ENCODE results near the gene EMC8. TPM values are rescaled to one million over a fixed set of nuclear protein-coding genes. Genes with fewer than 3 reads are reported as not detected.

The EMC8 gene
- total RNA-seq, 1 experiment from 2014 or later: 73.0 TPM

DNA sequence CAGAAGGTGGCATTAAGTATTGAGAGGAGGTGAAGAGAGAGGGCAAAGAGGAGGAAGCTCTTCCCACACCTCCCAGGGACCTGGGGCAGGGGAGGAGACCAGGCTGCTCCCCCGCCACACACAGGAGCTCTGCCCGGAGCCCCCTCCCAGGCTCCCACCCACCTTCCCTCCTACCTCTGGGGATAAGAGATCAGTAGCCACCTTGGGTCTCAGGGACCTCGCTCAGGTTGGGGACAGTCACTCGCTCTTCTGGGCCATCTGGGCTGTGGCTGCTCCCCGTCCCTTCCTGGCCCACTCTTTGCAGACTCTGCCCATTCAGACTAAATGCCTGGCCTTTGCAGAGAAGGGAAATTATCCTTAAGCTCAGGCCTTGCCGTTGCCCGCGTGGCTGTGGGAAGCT, 33.6 kb downstream of the EMC8 start:
- ChIA-PET POLR2A (no interaction called here), CTCF (no interaction called here), RAD21 (ENCODE audit: low non-redundant PET in 1 of 2, low total read pairs in 2 of 2, uncharacterized antibody in 2 of 2, unreplicated experiment in 2 of 2) (no interaction called here)
- H3K27me3 ChIP-seq (ENCODE audit: insufficient read depth, low read length): peaks cover 3% of the 10 kb centered on the region; the same call in 1 of the 2 replicates
- H3K4me1 ChIP-seq (ENCODE audit: control insufficient read depth in 1 of 2, insufficient read depth in 2 of 2, low read length in 2 of 2): peaks cover 15 to 20% of the 10 kb centered on the region in 2 experiments
- DNase-seq (ENCODE audit: low read depth, low spot score): no peak
- no peak for ATAC-seq
- H3K4me3 ChIP-seq (replicated peaks in 1 of 2; ENCODE audit: low read depth in 1 of 2, low read length in 2 of 2): no peak overlapping the region
- H3K4me2 ChIP-seq (ENCODE audit: low read length): no peak overlapping the region
- H3K9ac ChIP-seq (ENCODE audit: low read length): no peak overlapping the region
- intact Hi-C loops (cut with micrococcal nuclease): no loop called here
- no peaks in the 10 kb centered on the region for H3K9me3 ChIP-seq (ENCODE audit: control insufficient read depth in 1 of 2, insufficient read depth in 1 of 2, low read depth in 1 of 2, low read length in 2 of 2)
- TF ChIP-seq, protein P1, sequence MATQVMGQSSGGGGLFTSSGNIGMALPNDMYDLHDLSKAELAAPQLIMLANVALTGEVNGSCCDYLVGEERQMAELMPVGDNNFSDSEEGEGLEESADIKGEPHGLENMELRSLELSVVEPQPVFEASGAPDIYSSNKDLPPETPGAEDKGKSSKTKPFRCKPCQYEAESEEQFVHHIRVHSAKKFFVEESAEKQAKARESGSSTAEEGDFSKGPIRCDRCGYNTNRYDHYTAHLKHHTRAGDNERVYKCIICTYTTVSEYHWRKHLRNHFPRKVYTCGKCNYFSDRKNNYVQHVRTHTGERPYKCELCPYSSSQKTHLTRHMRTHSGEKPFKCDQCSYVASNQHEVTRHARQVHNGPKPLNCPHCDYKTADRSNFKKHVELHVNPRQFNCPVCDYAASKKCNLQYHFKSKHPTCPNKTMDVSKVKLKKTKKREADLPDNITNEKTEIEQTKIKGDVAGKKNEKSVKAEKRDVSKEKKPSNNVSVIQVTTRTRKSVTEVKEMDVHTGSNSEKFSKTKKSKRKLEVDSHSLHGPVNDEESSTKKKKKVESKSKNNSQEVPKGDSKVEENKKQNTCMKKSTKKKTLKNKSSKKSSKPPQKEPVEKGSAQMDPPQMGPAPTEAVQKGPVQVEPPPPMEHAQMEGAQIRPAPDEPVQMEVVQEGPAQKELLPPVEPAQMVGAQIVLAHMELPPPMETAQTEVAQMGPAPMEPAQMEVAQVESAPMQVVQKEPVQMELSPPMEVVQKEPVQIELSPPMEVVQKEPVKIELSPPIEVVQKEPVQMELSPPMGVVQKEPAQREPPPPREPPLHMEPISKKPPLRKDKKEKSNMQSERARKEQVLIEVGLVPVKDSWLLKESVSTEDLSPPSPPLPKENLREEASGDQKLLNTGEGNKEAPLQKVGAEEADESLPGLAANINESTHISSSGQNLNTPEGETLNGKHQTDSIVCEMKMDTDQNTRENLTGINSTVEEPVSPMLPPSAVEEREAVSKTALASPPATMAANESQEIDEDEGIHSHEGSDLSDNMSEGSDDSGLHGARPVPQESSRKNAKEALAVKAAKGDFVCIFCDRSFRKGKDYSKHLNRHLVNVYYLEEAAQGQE (IDR thresholded peaks at IDR 0.05; ENCODE audit: low read depth): no peak
- no peak for TF ChIP-seq POLR2A (IDR thresholded peaks at IDR 0.05; ENCODE audit: borderline replicate concordance, extremely low read depth, insufficient read depth, insufficient read length)
- TF ChIP-seq SRF (IDR thresholded peaks at IDR 0.05; ENCODE audit: low read depth): no peak
- no peak for TF ChIP-seq SP1 (IDR thresholded peaks at IDR 0.05; ENCODE audit: low read depth)
- no peak overlapping the region for H2AFZ ChIP-seq (ENCODE audit: low read depth, low read length, poor library complexity, severe bottlenecking)
- no peaks in the 10 kb centered on the region for H3K79me2 ChIP-seq (ENCODE audit: insufficient read depth, low read length)
- no peaks in the 10 kb centered on the region for H4K20me1 ChIP-seq (ENCODE audit: insufficient read depth)
- no peaks in the 10 kb centered on the region for H3K36me3 ChIP-seq (ENCODE audit: control insufficient read depth in 1 of 2, insufficient read depth in 2 of 2, low read length in 2 of 2)
- no peaks in the 10 kb centered on the region for H3K9me2 ChIP-seq (ENCODE audit: insufficient read depth)
- H3K27ac ChIP-seq (ENCODE audit: low read depth, low read length): no peak overlapping the region
- no TSS peak for BruUV-seq (replicated peaks)

DNA sequence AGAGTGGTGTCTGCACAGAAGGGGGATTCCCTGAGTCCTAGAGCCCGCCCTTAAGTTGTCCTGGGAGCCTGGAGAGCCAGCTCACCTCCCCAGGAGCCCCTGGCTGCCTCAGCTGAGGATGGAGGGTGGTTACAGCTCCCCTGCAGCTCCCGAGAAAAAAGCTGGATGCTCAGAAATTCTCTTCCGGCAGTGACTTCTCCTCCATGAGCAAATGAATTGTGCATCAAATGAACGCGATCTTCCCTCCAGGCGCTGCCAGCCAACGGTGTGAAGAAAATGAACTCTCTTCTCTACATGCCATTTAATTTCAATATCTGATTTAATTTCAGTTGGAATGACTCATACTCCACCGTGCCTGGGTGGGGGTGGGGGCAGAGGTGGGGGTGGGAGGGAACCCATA, 34.1 kb downstream of the EMC8 start:
- POLR2A ChIA-PET: interaction anchor here (1.2 kb wide), 1 partner anchor 47 kb away, joined by 3 read pairs; no protein-coding TSS in a partner anchor
- no peak for TF ChIP-seq POLR2A (IDR thresholded peaks at IDR 0.05; ENCODE audit: borderline replicate concordance, extremely low read depth, insufficient read depth, insufficient read length)
- no peak for TF ChIP-seq EGR1 (IDR thresholded peaks at IDR 0.05; ENCODE audit: low read depth)
- TF ChIP-seq ZNF274 (IDR thresholded peaks at IDR 0.05; ENCODE audit: low read depth, low read length): no peak
- TF ChIP-seq TCF7L2 (IDR thresholded peaks at IDR 0.05; ENCODE audit: borderline replicate concordance, extremely low read depth, insufficient read depth, insufficient read length): no peak
- TF ChIP-seq RAD21 (IDR thresholded peaks at IDR 0.05; ENCODE audit: low read depth): no peak
- TF ChIP-seq CEBPB (IDR thresholded peaks at IDR 0.05; ENCODE audit: low read depth): no peak
- TF ChIP-seq SP1 (IDR thresholded peaks at IDR 0.05; ENCODE audit: low read depth): no peak
- no peak for TF ChIP-seq JUND (IDR thresholded peaks at IDR 0.05)
- no peak for TF ChIP-seq ELF1 (IDR thresholded peaks at IDR 0.05; ENCODE audit: borderline replicate concordance, low read depth)
- no peak for TF ChIP-seq EZH2 (IDR thresholded peaks at IDR 0.05)
- TF ChIP-seq, protein P2, sequence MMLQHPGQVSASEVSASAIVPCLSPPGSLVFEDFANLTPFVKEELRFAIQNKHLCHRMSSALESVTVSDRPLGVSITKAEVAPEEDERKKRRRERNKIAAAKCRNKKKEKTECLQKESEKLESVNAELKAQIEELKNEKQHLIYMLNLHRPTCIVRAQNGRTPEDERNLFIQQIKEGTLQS (IDR thresholded peaks at IDR 0.05): no peak
- TF ChIP-seq, protein P3, sequence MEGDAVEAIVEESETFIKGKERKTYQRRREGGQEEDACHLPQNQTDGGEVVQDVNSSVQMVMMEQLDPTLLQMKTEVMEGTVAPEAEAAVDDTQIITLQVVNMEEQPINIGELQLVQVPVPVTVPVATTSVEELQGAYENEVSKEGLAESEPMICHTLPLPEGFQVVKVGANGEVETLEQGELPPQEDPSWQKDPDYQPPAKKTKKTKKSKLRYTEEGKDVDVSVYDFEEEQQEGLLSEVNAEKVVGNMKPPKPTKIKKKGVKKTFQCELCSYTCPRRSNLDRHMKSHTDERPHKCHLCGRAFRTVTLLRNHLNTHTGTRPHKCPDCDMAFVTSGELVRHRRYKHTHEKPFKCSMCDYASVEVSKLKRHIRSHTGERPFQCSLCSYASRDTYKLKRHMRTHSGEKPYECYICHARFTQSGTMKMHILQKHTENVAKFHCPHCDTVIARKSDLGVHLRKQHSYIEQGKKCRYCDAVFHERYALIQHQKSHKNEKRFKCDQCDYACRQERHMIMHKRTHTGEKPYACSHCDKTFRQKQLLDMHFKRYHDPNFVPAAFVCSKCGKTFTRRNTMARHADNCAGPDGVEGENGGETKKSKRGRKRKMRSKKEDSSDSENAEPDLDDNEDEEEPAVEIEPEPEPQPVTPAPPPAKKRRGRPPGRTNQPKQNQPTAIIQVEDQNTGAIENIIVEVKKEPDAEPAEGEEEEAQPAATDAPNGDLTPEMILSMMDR (IDR thresholded peaks at IDR 0.05 in 2 of 3, conservative IDR thresholded peaks at IDR 0.05 in 1 of 3; ENCODE audit: borderline replicate concordance in 1 of 3, insufficient read depth in 1 of 3, low read depth in 2 of 3, low read length in 2 of 3): no peak
- TF ChIP-seq ZFX (IDR thresholded peaks at IDR 0.05): no peak
- no peak for TF ChIP-seq SRF (IDR thresholded peaks at IDR 0.05; ENCODE audit: low read depth)
- no peak for TF ChIP-seq YY1 (IDR thresholded peaks at IDR 0.05; ENCODE audit: extremely low read depth, insufficient replicate concordance, low read depth, low read length)

More for the DNA sequence above, 34.1 kb downstream of the EMC8 start:
- Histone ChIP-seq H2AFZ (ENCODE audit: low read depth, low read length, poor library complexity, severe bottlenecking) (no peak overlapping the region), H4K20me1 (ENCODE audit: insufficient read depth) (no peaks in the 10 kb centered on the region), H3K9me3 (ENCODE audit: control insufficient read depth in 1 of 2, insufficient read depth in 1 of 2, low read depth in 1 of 2, low read length in 2 of 2) (no peaks in the 10 kb centered on the region), H3K79me2 (ENCODE audit: insufficient read depth, low read length) (no peaks in the 10 kb centered on the region), H3K4me2 (ENCODE audit: low read length) (no peak overlapping the region), H3K4me1 (ENCODE audit: control insufficient read depth in 1 of 2, insufficient read depth in 2 of 2, low read length in 2 of 2) (peaks cover 15 to 21% of the 10 kb centered on the region in 2 experiments), H3K9me2 (ENCODE audit: insufficient read depth) (no peaks in the 10 kb centered on the region), H3K27ac (ENCODE audit: low read depth, low read length) (no peak overlapping the region), H3K36me3 (ENCODE audit: control insufficient read depth in 1 of 2, insufficient read depth in 2 of 2, low read length in 2 of 2) (no peaks in the 10 kb centered on the region), H3K4me3 (replicated peaks in 1 of 2; ENCODE audit: low read depth in 1 of 2, low read length in 2 of 2) (no peak overlapping the region), H3K27me3 (ENCODE audit: insufficient read depth, low read length) (peaks cover 4% of the 10 kb centered on the region; the same call in 1 of the 2 replicates), H3K9ac (ENCODE audit: low read length) (no peak overlapping the region)
- no TSS peak for BruUV-seq (replicated peaks)
- intact Hi-C loops (cut with micrococcal nuclease): no loop called here
- ChIA-PET RAD21 (ENCODE audit: low non-redundant PET in 1 of 2, low total read pairs in 2 of 2, uncharacterized antibody in 2 of 2, unreplicated experiment in 2 of 2) (no interaction called here), CTCF (no interaction called here)
- no peak for DNase-seq (ENCODE audit: low read depth, low spot score)
- no peak for ATAC-seq
